ENCODE results near the gene CREB3L2. TPM values are rescaled to one million over a fixed set of nuclear protein-coding genes. Genes with fewer than 3 reads are reported as not detected.

CREB3L2 gene
- total and polyA plus RNA-seq, 2 of the 8 experiments (the other 6 are each of a cell fraction or from before 2014, with no cell fraction given) = 14.4 to 48.3 TPM

DNA sequence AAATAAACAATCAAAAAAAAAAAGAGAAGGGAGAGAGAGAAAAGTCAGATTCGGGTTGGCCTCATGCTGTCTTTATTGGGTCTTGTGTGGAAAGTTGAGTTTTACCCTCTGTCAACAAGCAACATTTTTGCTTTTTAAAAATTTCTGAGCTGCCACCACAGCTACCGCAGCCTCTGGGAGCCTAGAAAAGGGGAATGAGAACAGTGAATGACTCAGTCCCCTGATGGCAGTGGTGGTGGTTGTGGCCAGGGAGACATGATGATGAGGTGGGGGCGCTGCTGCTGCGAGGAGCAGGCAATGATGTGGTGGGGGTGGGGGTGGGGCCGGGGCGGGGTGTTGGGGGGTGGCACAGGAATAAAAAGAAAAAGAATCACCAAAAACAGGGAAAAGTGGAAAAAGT, 20.0 kb upstream of the CREB3L2 start:
- H3K18ac ChIP-seq (ENCODE audit: extremely low read depth, low read length) = no peak overlapping the region
- H3K4me1 ChIP-seq (replicated peaks in 1 of 4; ENCODE audit: control insufficient read depth in 3 of 4, insufficient read depth in 4 of 4, low read length in 3 of 4) = peaks cover 2 to 7% (median 6%) of the 10 kb centered on the region in 4 experiments; a peak in 4 of 7 replicates
- H3K27ac ChIP-seq (ENCODE audit: low read depth, low read length) = no peak overlapping the region
- H2AFZ ChIP-seq (ENCODE audit: low read length) = no peak overlapping the region
- FAIRE-seq (no peak), DNase-seq (ENCODE audit: low read depth in 1 of 2, low spot score in 2 of 2) (no peak)
- no peak overlapping the region for H2AK5ac ChIP-seq (ENCODE audit: low read depth, low read length)
- no peak overlapping the region for H4K5ac ChIP-seq (ENCODE audit: insufficient read length, low read depth, low read length)
- no peak overlapping the region for H3K56ac ChIP-seq (replicated peaks; ENCODE audit: insufficient read length, low read depth, low read length)
- H3K9me3 ChIP-seq (ENCODE audit: insufficient read depth in 2 of 2, low read depth in 1 of 2, low read length in 1 of 2) = peaks cover 15 to 18% of the 10 kb centered on the region in 2 experiments; a peak in 3 of 4 replicates
- no peak overlapping the region for H2BK120ac ChIP-seq (replicated peaks; ENCODE audit: low read depth, low read length)
- H4K91ac ChIP-seq (replicated peaks; ENCODE audit: insufficient read length, low read length) = no peak overlapping the region
- H3K23ac ChIP-seq (ENCODE audit: insufficient read length) = no peak overlapping the region
- no peak overlapping the region for H4K8ac ChIP-seq (ENCODE audit: extremely low read depth, insufficient read depth, low read length)
- no peak overlapping the region for H3K4me3 ChIP-seq (ENCODE audit: extremely low read depth in 1 of 4, insufficient read depth in 2 of 4, low read depth in 3 of 4, low read length in 4 of 4)
- H2BK20ac ChIP-seq (ENCODE audit: low read length) = no peak overlapping the region
- H4K20me1 ChIP-seq (replicated peaks in 1 of 2; ENCODE audit: control insufficient read depth in 1 of 2, insufficient read depth in 2 of 2, low read length in 2 of 2) = no peaks in the 10 kb centered on the region
- no peak overlapping the region for H2BK12ac ChIP-seq (ENCODE audit: low read depth, low read length)
- WGBS, 2 experiments (ENCODE audit: extremely low coverage in 1 of 2, insufficient coverage in 1 of 2, insufficient read length in 1 of 2, insufficient replicate concordance in 2 of 2, low coverage in 1 of 2, low lambda C conversion rate in 2 of 2, missing lambda C conversion rate in 1 of 2) = 94% methylated on average over 4 of the region's 6 CpGs; no CpG with 5 or more reads in 1 of the 2 experiments
- H3K23me2 ChIP-seq (ENCODE audit: low read depth, low read length) = no peaks in the 10 kb centered on the region
- H2BK5ac ChIP-seq (ENCODE audit: low read depth, low read length) = no peak overlapping the region
- no peak overlapping the region for H3K9ac ChIP-seq (replicated peaks in 1 of 4; ENCODE audit: extremely low read depth in 1 of 4, low read depth in 3 of 4, low read length in 3 of 4)
- no peaks in the 10 kb centered on the region; a peak in 1 of 7 replicates for H3K27me3 ChIP-seq (replicated peaks in 1 of 4; ENCODE audit: control insufficient read depth in 3 of 4, extremely low read depth in 1 of 4, insufficient read depth in 3 of 4, low read length in 3 of 4)
- no peak overlapping the region for H3K4ac ChIP-seq (replicated peaks; ENCODE audit: insufficient read length, low read depth, low read length)
- POLR2A ChIA-PET (ENCODE audit: partially characterized antibody) = no interaction called here
- H3K4me2 ChIP-seq (ENCODE audit: insufficient read depth in 1 of 2, low read depth in 2 of 2, low read length in 2 of 2) = no peak overlapping the region
- H3K36me3 ChIP-seq (ENCODE audit: control insufficient read depth in 2 of 4, insufficient read depth in 4 of 4, low read length in 3 of 4) = peaks cover 0 to 7% (median 1%) of the 10 kb centered on the region in 4 experiments; a peak in 2 of 8 replicates
- H3K14ac ChIP-seq (ENCODE audit: insufficient read length) = no peak overlapping the region
- H2BK15ac ChIP-seq (ENCODE audit: low read length) = no peak overlapping the region
- no peaks in the 10 kb centered on the region for H3K79me2 ChIP-seq (ENCODE audit: control insufficient read depth in 1 of 2, insufficient read depth in 2 of 2, low read length in 2 of 2)
- CTCF ChIA-PET (ENCODE audit: partially characterized antibody) = interaction anchor here (1.7 kb wide), 1 partner anchor 13 kb away, joined by 9 read pairs; no protein-coding TSS in a partner anchor
- no peaks in the 10 kb centered on the region for H3K79me1 ChIP-seq (ENCODE audit: low read depth, low read length)
- TF ChIP-seq SIN3A (conservative IDR thresholded peaks at IDR 0.05 in 1 of 2, IDR thresholded peaks at IDR 0.05 in 1 of 2; ENCODE audit: low read depth in 1 of 2, low read length in 2 of 2) (no peak), CREB1 (IDR thresholded peaks at IDR 0.05) (no peak), EGR1 (IDR thresholded peaks at IDR 0.05; ENCODE audit: borderline replicate concordance, low read depth, low read length) (no peak), SAP30 (IDR thresholded peaks at IDR 0.05; ENCODE audit: insufficient read depth, insufficient replicate concordance, low read length) (no peak), SP4 (IDR thresholded peaks at IDR 0.05; ENCODE audit: low read length) (no peak), TCF12 (IDR thresholded peaks at IDR 0.05; ENCODE audit: low read depth, low read length) (no peak), SIX5 (IDR thresholded peaks at IDR 0.05; ENCODE audit: low read depth, low read length) (no peak), GABPA (IDR thresholded peaks at IDR 0.05; ENCODE audit: borderline replicate concordance, insufficient read depth, low read length) (no peak), NRF1 (IDR thresholded peaks at IDR 0.05; ENCODE audit: low read depth, low read length) (no peak), MAFK (IDR thresholded peaks at IDR 0.05; ENCODE audit: low read depth, low read length) (no peak), RBBP5 (IDR thresholded peaks at IDR 0.05; ENCODE audit: borderline replicate concordance, low read depth, low read length) (no peak), JUND (IDR thresholded peaks at IDR 0.05; ENCODE audit: low read length) (no peak), JUN (IDR thresholded peaks at IDR 0.05; ENCODE audit: low read depth, low read length) (no peak)
